SU-DHL-6 (cell line): ENCODE measurements around the gene PDK3.

Experiments
- CTCF ChIP-seq: fragments of 200-600 bp; sonication (generic); IDR thresholded peaks from one replicate; pipeline ENCODE4 v1.5.1; 2017; ENCODE audit warnings: antibody characterized with exemption, mild to moderate bottlenecking, low read length, moderate library complexity; ENCODE audit not compliant: insufficient read depth, poor library complexity, severe bottlenecking
- EZH2phosphoT487 ChIP-seq: fragments of 200-600 bp; sonication (generic), shearing (Covaris generic); conservative IDR thresholded peaks from 2 replicates; pipeline ENCODE4 v1.6.1; 2018; ENCODE audit warnings: mild to moderate bottlenecking, antibody characterized with exemption, low read length, moderate library complexity, mixed read lengths

- no peak for TF ChIP-seq CTCF
- TF ChIP-seq EZH2phosphoT487: no peak
Measured at GRCh38 chrX:24479924-24480323, 14.8 kb downstream of the PDK3 start.
